ENCODE results near the gene PLD6.
"Not testable (repeated sequence)": the region's sequence is repeated elsewhere in the genome, so short reads cannot be mapped to it uniquely, and the experiment has no call there.

PLD6 gene

GRCh38 chr17:17164156-17164555 lies 42.0 kb downstream of the PLD6 start:
- no peak for FAIRE-seq
- TF ChIP-seq TAF1 (IDR thresholded peaks at IDR 0.05; ENCODE audit: low read depth, low read length) (no peak), POU2F2 (IDR thresholded peaks at IDR 0.05; ENCODE audit: low read depth, low read length) (no peak), SPI1 (IDR thresholded peaks at IDR 0.05; ENCODE audit: low read depth, low read length) (no peak), PAX5 (IDR thresholded peaks at IDR 0.05; ENCODE audit: insufficient read depth, low read length, severe bottlenecking) (no peak), POLR2A (IDR thresholded peaks at IDR 0.05; ENCODE audit: low read depth, low read length) (no peak)

GRCh38 chr17:17161759-17162158 lies 44.4 kb downstream of the PLD6 start:
- FAIRE-seq (no peak), DNase-seq (ENCODE audit: insufficient read length, low spot score) (no peak)
- no peak for TF ChIP-seq POLR2A (IDR thresholded peaks at IDR 0.05; ENCODE audit: low read depth, low read length)
- no peak for TF ChIP-seq PAX5 (IDR thresholded peaks at IDR 0.05; ENCODE audit: insufficient read depth, low read length, severe bottlenecking)
- no peak for TF ChIP-seq SPI1 (IDR thresholded peaks at IDR 0.05; ENCODE audit: low read depth, low read length)
- no peak for TF ChIP-seq POU2F2 (IDR thresholded peaks at IDR 0.05; ENCODE audit: low read depth, low read length)
- TF ChIP-seq TAF1 (IDR thresholded peaks at IDR 0.05; ENCODE audit: low read depth, low read length) = no peak
- TF ChIP-seq POLR2AphosphoS5 (IDR thresholded peaks at IDR 0.05; ENCODE audit: low read depth, low read length) = no peak

More at GRCh38 chr17:17164156-17164555, 42.0 kb downstream of the PLD6 start:
- no peak for DNase-seq (ENCODE audit: insufficient read length, low spot score)

- FAIRE-seq = no peak
- TF ChIP-seq SPI1 (IDR thresholded peaks at IDR 0.05; ENCODE audit: low read depth, low read length) = no peak
- no peak for TF ChIP-seq TAF1 (IDR thresholded peaks at IDR 0.05; ENCODE audit: low read depth, low read length)
- TF ChIP-seq POU2F2 (IDR thresholded peaks at IDR 0.05; ENCODE audit: low read depth, low read length) = no peak
Measured at GRCh38 chr17:17161121-17161520, 45.0 kb downstream of the PLD6 start.

GRCh38 chr17:17159571-17159970 lies 46.6 kb downstream of the PLD6 start:
- TF ChIP-seq TAF1 (IDR thresholded peaks at IDR 0.05; ENCODE audit: low read depth, low read length) = no peak
- no peak for TF ChIP-seq POLR2A (IDR thresholded peaks at IDR 0.05; ENCODE audit: low read depth, low read length)
- TF ChIP-seq POU2F2 (IDR thresholded peaks at IDR 0.05; ENCODE audit: low read depth, low read length) = no peak
- no peak for TF ChIP-seq PAX5 (IDR thresholded peaks at IDR 0.05; ENCODE audit: insufficient read depth, low read length, severe bottlenecking)
- no peak for TF ChIP-seq POLR2AphosphoS5 (IDR thresholded peaks at IDR 0.05; ENCODE audit: low read depth, low read length)
- TF ChIP-seq SPI1 (IDR thresholded peaks at IDR 0.05; ENCODE audit: low read depth, low read length) = no peak
- FAIRE-seq (no peak), DNase-seq (ENCODE audit: insufficient read length, low spot score) (no peak)

More at GRCh38 chr17:17161121-17161520, 45.0 kb downstream of the PLD6 start:
- DNase-seq (ENCODE audit: insufficient read length, low spot score) = no peak

GRCh38 chr17:17158506-17158905 lies 47.6 kb downstream of the PLD6 start:
- not testable (repeated sequence) for DNase-seq (ENCODE audit: insufficient read length, low spot score); FAIRE-seq

GRCh38 chr17:17157041-17157440 lies 49.1 kb downstream of the PLD6 start:
- DNase-seq (ENCODE audit: insufficient read length, low spot score) (no peak), FAIRE-seq (no peak)
- no peak for TF ChIP-seq POU2F2 (IDR thresholded peaks at IDR 0.05; ENCODE audit: low read depth, low read length)
- no peak for TF ChIP-seq PAX5 (IDR thresholded peaks at IDR 0.05; ENCODE audit: insufficient read depth, low read length, severe bottlenecking)
- TF ChIP-seq SPI1 (IDR thresholded peaks at IDR 0.05; ENCODE audit: low read depth, low read length) = no peak
- no peak for TF ChIP-seq POLR2AphosphoS5 (IDR thresholded peaks at IDR 0.05; ENCODE audit: low read depth, low read length)

GRCh38 chr17:17156511-17156910 lies 49.6 kb downstream of the PLD6 start:
- FAIRE-seq = no peak
- no peak for TF ChIP-seq SPI1 (IDR thresholded peaks at IDR 0.05; ENCODE audit: low read depth, low read length)
- TF ChIP-seq POLR2AphosphoS5 (IDR thresholded peaks at IDR 0.05; ENCODE audit: low read depth, low read length) = no peak
- no peak for TF ChIP-seq PAX5 (IDR thresholded peaks at IDR 0.05; ENCODE audit: insufficient read depth, low read length, severe bottlenecking)
- TF ChIP-seq POLR2A (IDR thresholded peaks at IDR 0.05; ENCODE audit: low read depth, low read length) = no peak
- TF ChIP-seq TAF1 (IDR thresholded peaks at IDR 0.05; ENCODE audit: low read depth, low read length) = no peak
- no peak for TF ChIP-seq POU2F2 (IDR thresholded peaks at IDR 0.05; ENCODE audit: low read depth, low read length)
- DNase-seq (ENCODE audit: insufficient read length, low spot score) = no peak

GRCh38 chr17:17156107-17156506 lies 50.0 kb downstream of the PLD6 start:
- TF ChIP-seq SPI1 (IDR thresholded peaks at IDR 0.05; ENCODE audit: low read depth, low read length) (no peak), POU2F2 (IDR thresholded peaks at IDR 0.05; ENCODE audit: low read depth, low read length) (no peak), PAX5 (IDR thresholded peaks at IDR 0.05; ENCODE audit: insufficient read depth, low read length, severe bottlenecking) (no peak), POLR2A (IDR thresholded peaks at IDR 0.05; ENCODE audit: low read depth, low read length) (no peak), TAF1 (IDR thresholded peaks at IDR 0.05; ENCODE audit: low read depth, low read length) (no peak), POLR2AphosphoS5 (IDR thresholded peaks at IDR 0.05; ENCODE audit: low read depth, low read length) (no peak)
- FAIRE-seq = no peak

GRCh38 chr17:17155568-17155967 lies 50.6 kb downstream of the PLD6 start:
- TF ChIP-seq POLR2AphosphoS5 (IDR thresholded peaks at IDR 0.05; ENCODE audit: low read depth, low read length) = no peak
- TF ChIP-seq POU2F2 (IDR thresholded peaks at IDR 0.05; ENCODE audit: low read depth, low read length) = no peak
- no peak for TF ChIP-seq SPI1 (IDR thresholded peaks at IDR 0.05; ENCODE audit: low read depth, low read length)
- no peak for TF ChIP-seq POLR2A (IDR thresholded peaks at IDR 0.05; ENCODE audit: low read depth, low read length)
- TF ChIP-seq PAX5 (IDR thresholded peaks at IDR 0.05; ENCODE audit: insufficient read depth, low read length, severe bottlenecking) = no peak
- no peak for TF ChIP-seq TAF1 (IDR thresholded peaks at IDR 0.05; ENCODE audit: low read depth, low read length)
- DNase-seq (ENCODE audit: insufficient read length, low spot score) (no peak), FAIRE-seq (no peak)

More at GRCh38 chr17:17156107-17156506, 50.0 kb downstream of the PLD6 start:
- DNase-seq (ENCODE audit: insufficient read length, low spot score) = no peak

- DNase-seq (ENCODE audit: insufficient read length, low spot score) = no peak
- TF ChIP-seq SPI1 (IDR thresholded peaks at IDR 0.05; ENCODE audit: low read depth, low read length) (no peak), PAX5 (IDR thresholded peaks at IDR 0.05; ENCODE audit: insufficient read depth, low read length, severe bottlenecking) (no peak), POLR2AphosphoS5 (IDR thresholded peaks at IDR 0.05; ENCODE audit: low read depth, low read length) (no peak), POLR2A (IDR thresholded peaks at IDR 0.05; ENCODE audit: low read depth, low read length) (no peak), TAF1 (IDR thresholded peaks at IDR 0.05; ENCODE audit: low read depth, low read length) (no peak), POU2F2 (IDR thresholded peaks at IDR 0.05; ENCODE audit: low read depth, low read length) (no peak)
- FAIRE-seq = no peak
Measured at GRCh38 chr17:17154981-17155380, 51.2 kb downstream of the PLD6 start.
